ENCODE measurements around the gene CEP112. TPM values are rescaled to one million over a fixed set of nuclear protein-coding genes. Genes with fewer than 3 reads are reported as not detected.
"Not testable (repeated sequence)": the region's sequence is repeated elsewhere in the genome, so short reads cannot be mapped to it uniquely, and the experiment has no call there.

Gene CEP112
- total and polyA plus RNA-seq, 10 of the 15 experiments (the other 5 are each of a cell fraction or from before 2014, with no cell fraction given) = 0.11 to 3.8 (median 0.32) TPM; not detected in 1

GRCh38 chr17:66155055-66155454 lies 36.9 kb downstream of the CEP112 start:
- H3K27ac ChIP-seq (ENCODE audit: control insufficient read depth, insufficient read depth); SMC1A ChIA-PET (ENCODE audit: uncharacterized antibody, unreplicated experiment); H3K9me3 ChIP-seq (replicated peaks; ENCODE audit: control insufficient read depth, insufficient read depth, low read length); ATAC-seq; CTCF ChIA-PET; intact Hi-C loops (cut with micrococcal nuclease; ENCODE audit: unreplicated experiment); H3K4me2 ChIP-seq (ENCODE audit: control insufficient read depth, insufficient read depth); BruUV-seq (replicated peaks); DNase-seq (ENCODE audit: low read depth, low spot score); H3K9ac ChIP-seq (ENCODE audit: control insufficient read depth, insufficient read depth, low read length); H2AFZ ChIP-seq (ENCODE audit: control insufficient read depth, low read depth, low read length); H3K36me3 ChIP-seq (ENCODE audit: control insufficient read depth in 2 of 2, insufficient read depth in 2 of 2, low read length in 1 of 2); in situ Hi-C loops (cut with MboI); H3K4me1 ChIP-seq (ENCODE audit: control insufficient read depth, insufficient read depth, low read length); RAD21 ChIA-PET (ENCODE audit: unreplicated experiment); H4K20me1 ChIP-seq (ENCODE audit: control insufficient read depth, insufficient read depth); H3K4me3 ChIP-seq; H3K79me2 ChIP-seq (ENCODE audit: control insufficient read depth, insufficient read depth, low read length); POLR2A ChIA-PET; FAIRE-seq; H3K27me3 ChIP-seq (replicated peaks in 1 of 2; ENCODE audit: control insufficient read depth in 2 of 2, insufficient read depth in 2 of 2, low read length in 1 of 2): not testable (repeated sequence)
- 12% methylated on average over 4 of the region's 4 CpGs for WGBS (ENCODE audit: insufficient coverage, insufficient replicate concordance, low lambda C conversion rate, missing lambda C conversion rate)

DNA sequence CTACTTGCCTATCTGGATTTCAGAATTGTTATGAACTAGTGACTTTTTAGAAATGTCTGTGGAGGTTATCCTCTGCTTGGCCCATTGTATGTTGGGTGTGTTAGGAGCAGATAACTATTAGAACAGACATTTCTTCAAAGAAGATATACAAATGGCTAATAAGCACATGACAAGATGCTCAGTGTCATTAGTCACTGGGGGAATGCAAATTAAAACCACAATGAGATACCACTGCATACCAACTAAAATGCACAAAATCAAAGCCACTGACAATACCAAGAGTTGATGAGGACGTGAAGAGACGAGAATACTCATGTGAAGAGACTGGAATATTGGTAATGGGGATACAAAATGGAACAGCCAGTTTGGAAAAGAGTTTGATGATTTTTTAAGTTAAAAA lies 39.2 kb downstream of the CEP112 start:
- SMC1A ChIA-PET (ENCODE audit: uncharacterized antibody, unreplicated experiment) = interaction anchor here (1.2 kb wide), 1 partner anchor 12 kb away, joined by 3 read pairs; no protein-coding TSS in a partner anchor
- CTCF ChIA-PET = no interaction called here
- Histone ChIP-seq H3K4me1 (ENCODE audit: control insufficient read depth, insufficient read depth, low read length) (no peaks in the 10 kb centered on the region), H3K79me2 (ENCODE audit: control insufficient read depth, insufficient read depth, low read length) (no peaks in the 10 kb centered on the region), H3K9ac (ENCODE audit: control insufficient read depth, insufficient read depth, low read length) (no peak overlapping the region), H2AFZ (ENCODE audit: control insufficient read depth, low read depth, low read length) (no peak overlapping the region), H3K27ac (ENCODE audit: control insufficient read depth, insufficient read depth) (no peak overlapping the region), H3K4me3 (no peak overlapping the region), H3K27me3 (replicated peaks in 1 of 2; ENCODE audit: control insufficient read depth in 2 of 2, insufficient read depth in 2 of 2, low read length in 1 of 2) (no peaks in the 10 kb centered on the region), H3K4me2 (ENCODE audit: control insufficient read depth, insufficient read depth) (no peak overlapping the region), H3K9me3 (replicated peaks; ENCODE audit: control insufficient read depth, insufficient read depth, low read length) (no peaks in the 10 kb centered on the region), H3K36me3 (ENCODE audit: control insufficient read depth in 2 of 2, insufficient read depth in 2 of 2, low read length in 1 of 2) (no peaks in the 10 kb centered on the region), H4K20me1 (ENCODE audit: control insufficient read depth, insufficient read depth) (no peaks in the 10 kb centered on the region)
- FAIRE-seq = no peak
- RAD21 ChIA-PET (ENCODE audit: unreplicated experiment) = no interaction called here
- POLR2A ChIA-PET = interaction anchor here (0.6 kb wide), 1 partner anchor 542 kb away, joined by 5 read pairs; no protein-coding TSS in a partner anchor
- DNase-seq (ENCODE audit: low read depth, low spot score) = no peak
- intact Hi-C loops (cut with micrococcal nuclease; ENCODE audit: unreplicated experiment) (no loop called here), in situ Hi-C loops (cut with MboI) (no loop called here)
- WGBS (ENCODE audit: insufficient coverage, insufficient replicate concordance, low lambda C conversion rate, missing lambda C conversion rate) = 28% methylated on average over 2 of the region's 2 CpGs
- TF ChIP-seq TCF12 (IDR thresholded peaks at IDR 0.05; ENCODE audit: low read depth, low read length) (no peak), SREBF1 (IDR thresholded peaks at IDR 0.05; ENCODE audit: low read length) (no peak)
- no TSS peak for BruUV-seq (replicated peaks)
- ATAC-seq = no peak

All from GM12878 (cell line).